T-cell (primary cell): ENCODE data around the gene PCNX2. TPM values are rescaled to one million over a fixed set of nuclear protein-coding genes. Genes with fewer than 3 reads are reported as not detected.
A peak's percentile ranks its signal among the peaks of the same experiment; 100 is the strongest.

Source experiments
- ATAC-seq, 4 experiments: fragments of 200-7000 bp in 3 of 4; fragments of 150-1000 bp in 1 of 4; cut with Tn5 transposase; replicated peaks in 1 of 4; 1 replicate in 3 of 4; 2 replicates in 1 of 4; pipeline ENCODE4 v1.10.0; 2021; ENCODE audit warnings: moderate library complexity in 3 of 4, mild to moderate bottlenecking in 2 of 4, moderate number of reproducible peaks in 1 of 4
- CTCF ChIA-PET, 2 donors: fragments of 300-600 bp; sonication (Branson Sonifier 250); formaldehyde crosslinking; loops; one replicate each; lab custom pipeline; 2022; ENCODE audit warnings: antibody characterized with exemption in 2 of 2; lab: Charles Lee
- POLR2A ChIA-PET, 2 donors: fragments of 300-600 bp; sonication (Branson Sonifier 250); formaldehyde crosslinking; loops; one replicate each; lab custom pipeline; 2022; ENCODE audit warnings: antibody characterized with exemption in 2 of 2; lab: Charles Lee
- DNase-seq, 35 experiments: peaks; one replicate each; pipeline versions ENCODE4 v3.0.0 to v3.0.0-alpha.2; 2013 to 2023
- H3K27ac ChIP-seq: one replicate; pipeline ENCODE4 v1.5.1; 2013; ENCODE audit warnings: low read length
- H3K27me3 ChIP-seq, 2 experiments: replicated peaks in 1 of 2; 1 replicate in 1 of 2; 2 replicates in 1 of 2; pipeline versions ENCODE4 v1.6.1 to v1.7.0; 2013; ENCODE audit warnings: low read length in 1 of 2, mixed read lengths in 1 of 2; ENCODE audit not compliant: control insufficient read depth in 2 of 2, insufficient read depth in 2 of 2; ENCODE audit errors: extremely low read depth in 1 of 2
- H3K36me3 ChIP-seq, 2 donors: 1 replicate in 1 of 2; 2 replicates in 1 of 2; pipeline versions ENCODE4 v1.6.1 to v1.7.0; 2013; ENCODE audit warnings: low read length in 1 of 2; ENCODE audit not compliant: control insufficient read depth in 2 of 2, insufficient read depth in 1 of 2; ENCODE audit errors: extremely low read depth in 1 of 2
- H3K4me1 ChIP-seq, 2 experiments: 1 replicate in 1 of 2; 2 replicates in 1 of 2; pipeline versions ENCODE4 v1.6.1 to v1.7.0; 2013; ENCODE audit warnings: low read length in 2 of 2, mixed read lengths in 1 of 2; ENCODE audit not compliant: insufficient read depth in 2 of 2, control insufficient read depth in 1 of 2; ENCODE audit errors: extremely low read depth in 1 of 2
- H3K4me3 ChIP-seq, 2 donors: 1 replicate in 1 of 2; 2 replicates in 1 of 2; pipeline versions ENCODE4 v1.5.1 to v1.7.0; 2013; ENCODE audit warnings: mild to moderate bottlenecking in 2 of 2, low read length in 1 of 2, moderate library complexity in 1 of 2; ENCODE audit not compliant: control insufficient read depth in 1 of 2; ENCODE audit errors: extremely low read depth in 1 of 2
- H3K9me3 ChIP-seq: 2 replicates; pipeline ENCODE4 v1.7.0; 2013
- H3K27ac Mint-ChIP-seq, 2 donors: one replicate each; pipeline ENCODE4 v1.8.0; 2020 to 2021; ENCODE audit warnings: mild to moderate bottlenecking in 2 of 2, mixed read lengths in 2 of 2
- H3K27me3 Mint-ChIP-seq, 2 donors: one replicate each; pipeline ENCODE4 v1.8.0; 2021 to 2022; ENCODE audit warnings: mixed read lengths in 2 of 2
- H3K36me3 Mint-ChIP-seq: one replicate; pipeline ENCODE4 v1.8.0; 2021; ENCODE audit warnings: mixed read lengths
- H3K4me1 Mint-ChIP-seq, 3 donors: one replicate each; pipeline ENCODE4 v1.8.0; 2020 to 2022; ENCODE audit warnings: mixed read lengths in 3 of 3, mild to moderate bottlenecking in 1 of 3
- H3K4me3 Mint-ChIP-seq, 3 donors: one replicate each; pipeline ENCODE4 v1.8.0; 2020 to 2022; ENCODE audit warnings: mild to moderate bottlenecking in 3 of 3, mixed read lengths in 3 of 3, moderate library complexity in 3 of 3
- H3K9me3 Mint-ChIP-seq, 3 donors: one replicate each; pipeline ENCODE4 v1.8.0; 2020 to 2022; ENCODE audit warnings: mixed read lengths in 3 of 3
- WGBS: methylation state at CpG from one replicate; pipeline ENCODE4 v1.1.5; 2013; ENCODE audit warnings: missing lambda C conversion rate; ENCODE audit not compliant: insufficient coverage; 5-methylcytosine and 5-hydroxymethylcytosine counted together
- total RNA-seq, 35 experiments: library from RNA in 6 of 35; stranded (reverse) in 6 of 35; fragments of 120-200 nt in 1 of 35; gene quantifications; one replicate each; pipeline versions ENCODE4 v1.2.1 to v1.2.4 and lab custom pipeline; 2013 to 2026

The PCNX2 gene
- total RNA-seq, 5 donors from 2014 or later (not counting 1 experiment from before 2014, with no cell fraction given), result 47.2 to 91.7 (median 68.6) TPM

GRCh38 chr1:233268389-233269022 is 27.0 kb downstream of the PCNX2 start:
- CTCF ChIA-PET, result no interaction called here

GRCh38 chr1:233261695-233262094 is 33.8 kb downstream of the PCNX2 start:
- CTCF ChIA-PET, result no interaction called here
- no peak overlapping the region for H3K4me3 ChIP-seq
- H3K4me1 Mint-ChIP-seq, result peaks cover 0 to 17% (median 10%) of the 10 kb centered on the region in 3 donors
- H3K27me3 ChIP-seq, result no peaks in the 10 kb centered on the region
- no peaks in the 10 kb centered on the region for H3K9me3 ChIP-seq
- no peaks in the 10 kb centered on the region for H3K27me3 Mint-ChIP-seq
- H3K27ac Mint-ChIP-seq, result no peak overlapping the region
- no peaks in the 10 kb centered on the region for H3K4me1 ChIP-seq
- no peak for ATAC-seq
- peaks cover 58% of the 10 kb centered on the region for H3K36me3 Mint-ChIP-seq
- DNase-seq, result no peak
- peaks cover 9 to 25% of the 10 kb centered on the region in 2 donors for H3K36me3 ChIP-seq
- WGBS, result 79% methylated on average over 3 of the region's 5 CpGs
- no peak overlapping the region for H3K4me3 Mint-ChIP-seq
- H3K9me3 Mint-ChIP-seq, result no peaks in the 10 kb centered on the region
- no peak overlapping the region for H3K27ac ChIP-seq
- POLR2A ChIA-PET, result no interaction called here

More at GRCh38 chr1:233268389-233269022, 27.0 kb downstream of the PCNX2 start:
- no peaks in the 10 kb centered on the region for H3K27me3 Mint-ChIP-seq
- Histone ChIP-seq H3K27ac (no peak overlapping the region), H3K4me1 (peaks cover 0 to 2% of the 10 kb centered on the region in 2 experiments), H3K9me3 (no peaks in the 10 kb centered on the region), H3K36me3 (peaks cover 0 to 8% of the 10 kb centered on the region in 2 donors), H3K4me3 (no peak overlapping the region), H3K27me3 (no peaks in the 10 kb centered on the region)
- ATAC-seq (no peak), DNase-seq (no peak)
- WGBS, result no CpG with 5 or more reads among the region's 3 CpGs
- no peak overlapping the region for H3K4me3 Mint-ChIP-seq
- POLR2A ChIA-PET, result no interaction called here
- H3K4me1 Mint-ChIP-seq, result peaks cover 0 to 10% (median 8%) of the 10 kb centered on the region in 3 donors
- no peaks in the 10 kb centered on the region for H3K9me3 Mint-ChIP-seq
- H3K27ac Mint-ChIP-seq, result no peak overlapping the region
- peaks cover 37% of the 10 kb centered on the region for H3K36me3 Mint-ChIP-seq

DNA sequence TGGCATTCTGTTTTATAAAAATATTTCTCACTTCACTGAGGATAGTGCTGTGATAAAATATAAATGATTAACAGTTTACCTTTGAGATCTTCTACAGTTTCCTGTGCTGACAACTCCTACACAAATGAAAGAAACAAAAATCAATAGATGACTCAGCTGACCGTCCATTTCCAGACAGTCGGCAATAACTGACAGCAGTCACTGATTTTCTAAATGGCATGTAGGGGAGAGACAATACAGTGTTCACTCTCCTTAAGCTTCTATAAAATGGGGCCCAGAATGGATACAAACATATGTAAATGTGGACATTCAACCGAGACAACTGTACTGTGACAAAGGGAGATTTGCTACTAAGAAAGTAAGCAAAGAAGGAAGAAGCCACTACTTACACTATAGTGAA is 34.3 kb downstream of the PCNX2 start:
- Mint-ChIP-seq H3K4me3 (no peak overlapping the region), H3K36me3 (peaks cover 56% of the 10 kb centered on the region), H3K27ac (no peak overlapping the region), H3K27me3 (no peaks in the 10 kb centered on the region), H3K4me1 (peaks cover 0 to 17% (median 10%) of the 10 kb centered on the region in 3 donors), H3K9me3 (no peaks in the 10 kb centered on the region)
- WGBS, result no CpG with 5 or more reads among the region's 3 CpGs
- Histone ChIP-seq H3K27me3 (no peaks in the 10 kb centered on the region), H3K27ac (no peak overlapping the region), H3K4me3 (no peak overlapping the region), H3K4me1 (no peaks in the 10 kb centered on the region), H3K36me3 (peaks cover 9 to 25% of the 10 kb centered on the region in 2 donors), H3K9me3 (no peaks in the 10 kb centered on the region)
- DNase-seq, result no peak
- POLR2A ChIA-PET, result no interaction called here
- ATAC-seq, result no peak
- CTCF ChIA-PET, result no interaction called here

DNA sequence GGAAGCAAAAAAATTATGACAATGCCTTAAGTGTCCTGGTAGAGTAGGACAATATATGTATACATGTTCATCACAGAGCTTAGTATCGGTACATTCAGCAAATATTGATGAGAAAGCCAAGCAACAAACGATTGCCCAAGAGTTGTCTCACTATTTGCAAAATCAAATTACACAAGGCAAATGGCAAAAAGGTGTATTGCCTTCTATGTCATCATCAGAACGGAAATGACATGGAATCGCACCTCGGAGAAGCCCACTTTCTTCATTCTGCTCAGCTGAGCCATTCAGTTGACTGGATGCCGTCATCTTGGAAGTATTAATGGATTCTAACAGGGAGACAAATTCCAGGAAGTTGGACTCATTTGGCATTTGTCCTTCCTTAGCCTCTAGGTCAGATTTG is 37.7 kb downstream of the PCNX2 start:
- H3K27me3 ChIP-seq, result no peaks in the 10 kb centered on the region
- no peaks in the 10 kb centered on the region for H3K4me1 ChIP-seq
- Mint-ChIP-seq H3K4me3 (no peak overlapping the region), H3K27me3 (no peaks in the 10 kb centered on the region), H3K36me3 (peaks cover 56% of the 10 kb centered on the region), H3K4me1 (peaks cover 0 to 12% (median 12%) of the 10 kb centered on the region in 3 donors), H3K9me3 (no peaks in the 10 kb centered on the region), H3K27ac (no peak overlapping the region)
- H3K27ac ChIP-seq, result no peak overlapping the region
- WGBS, result 98% methylated on average over 6 of the region's 6 CpGs
- no peaks in the 10 kb centered on the region for H3K9me3 ChIP-seq
- ChIA-PET POLR2A (no interaction called here), CTCF (no interaction called here)
- ATAC-seq (no peak), DNase-seq (no peak)
- peaks cover 9 to 27% of the 10 kb centered on the region in 2 donors for H3K36me3 ChIP-seq
- H3K4me3 ChIP-seq, result no peak overlapping the region

GRCh38 chr1:233256789-233257188 is 38.7 kb downstream of the PCNX2 start:
- no peak overlapping the region for H3K4me3 ChIP-seq
- POLR2A ChIA-PET, result no interaction called here
- H3K9me3 ChIP-seq, result no peaks in the 10 kb centered on the region
- H3K27ac ChIP-seq, result no peak overlapping the region
- H3K4me1 ChIP-seq, result no peaks in the 10 kb centered on the region
- DNase-seq, result no peak
- no peak for ATAC-seq
- H3K27me3 ChIP-seq, result no peaks in the 10 kb centered on the region
- no peak overlapping the region for H3K27ac Mint-ChIP-seq
- 100% methylated on average over 1 of the region's 2 CpGs for WGBS
- H3K4me1 Mint-ChIP-seq, result peaks cover 0 to 10% (median 7%) of the 10 kb centered on the region in 3 donors
- H3K27me3 Mint-ChIP-seq, result no peaks in the 10 kb centered on the region
- no peak overlapping the region for H3K4me3 Mint-ChIP-seq
- peaks cover 57% of the 10 kb centered on the region for H3K36me3 Mint-ChIP-seq
- no peaks in the 10 kb centered on the region for H3K9me3 Mint-ChIP-seq
- H3K36me3 ChIP-seq, result peaks cover 6 to 34% of the 10 kb centered on the region in 2 donors
- CTCF ChIA-PET, result no interaction called here

DNA sequence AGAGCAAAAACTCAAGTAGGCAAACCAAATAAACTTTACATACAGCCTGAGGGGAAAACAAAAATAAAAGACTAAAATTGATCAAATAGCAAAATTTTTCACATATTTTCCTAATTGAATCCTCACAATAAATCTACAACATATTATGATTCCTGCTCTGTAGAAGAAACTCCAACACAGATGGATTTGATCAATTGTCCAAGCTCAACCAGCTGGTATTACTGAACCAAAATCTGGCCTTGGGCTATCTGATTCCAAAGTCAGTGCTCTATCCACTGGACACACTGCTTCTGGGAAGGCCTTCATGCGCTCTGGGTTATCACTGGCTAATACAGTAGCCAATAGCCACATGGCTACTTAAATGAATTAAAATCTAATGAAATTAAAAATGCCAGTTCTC is 39.3 kb downstream of the PCNX2 start:
- peaks cover 55% of the 10 kb centered on the region for H3K36me3 Mint-ChIP-seq
- peak overlapping the region in 1 of 2 donors; percentile 49 for H3K27ac Mint-ChIP-seq
- no peaks in the 10 kb centered on the region for H3K9me3 ChIP-seq
- POLR2A ChIA-PET, result no interaction called here
- peaks cover 6 to 30% of the 10 kb centered on the region in 2 donors for H3K36me3 ChIP-seq
- no peaks in the 10 kb centered on the region for H3K4me1 ChIP-seq
- no peak overlapping the region for H3K4me3 ChIP-seq
- H3K9me3 Mint-ChIP-seq, result no peaks in the 10 kb centered on the region
- H3K4me1 Mint-ChIP-seq, result peaks cover 0 to 4% (median under 1%) of the 10 kb centered on the region in 3 donors
- ATAC-seq (no peak), DNase-seq (no peak)
- H3K27me3 ChIP-seq, result no peaks in the 10 kb centered on the region
- CTCF ChIA-PET, result no interaction called here
- no peak overlapping the region for H3K27ac ChIP-seq
- H3K27me3 Mint-ChIP-seq, result no peaks in the 10 kb centered on the region
- WGBS, result 100% methylated on average over 1 of the region's 1 CpG
- H3K4me3 Mint-ChIP-seq, result no peak overlapping the region
